MCF 10A (cell line): ENCODE results near the gene RMI2. TPM values are rescaled to one million over a fixed set of nuclear protein-coding genes. Genes with fewer than 3 reads are reported as not detected.

Experiments
- BruUV-seq: library from RNA; stranded (reverse); fragments of 400-500 nt; replicated peaks from 2 replicates; lab custom pipeline; 2021; lab: Mats Ljungman, UMichigan
- CTCF ChIA-PET: fragments of 300-600 bp; sonication (Branson Sonifier 250); formaldehyde crosslinking; extraction: SDS; loops from one replicate; lab custom pipeline; 2021; ENCODE audit warnings: antibody characterized with exemption, inconsistent platforms; lab: Yijun Ruan, JAX
- POLR2A ChIA-PET: fragments of 300-600, 350-650 bp; sonication (Branson Sonifier 250); formaldehyde crosslinking; extraction: SDS; loops from one replicate; lab custom pipeline; 2020; ENCODE audit warnings: antibody characterized with exemption, inconsistent platforms; lab: Yijun Ruan, JAX
- DNase-seq: peaks from one replicate; pipeline ENCODE4 v3.0.0-alpha.2; 2018; ENCODE audit not compliant: unreplicated experiment
- H3K27ac Mint-ChIP-seq: one replicate; pipeline ENCODE4 v1.8.0; 2022; ENCODE audit warnings: mild to moderate bottlenecking, low read depth, mixed read lengths; ENCODE audit not compliant: unreplicated experiment
- H3K27me3 Mint-ChIP-seq: one replicate; pipeline ENCODE4 v1.8.0; 2022; ENCODE audit warnings: mixed read lengths; ENCODE audit not compliant: insufficient read depth, unreplicated experiment
- H3K36me3 Mint-ChIP-seq: one replicate; pipeline ENCODE4 v1.8.0; 2022; ENCODE audit warnings: mild to moderate bottlenecking, moderate library complexity, mixed read lengths; ENCODE audit not compliant: insufficient read depth, unreplicated experiment
- H3K4me1 Mint-ChIP-seq: one replicate; pipeline ENCODE4 v1.8.0; 2022; ENCODE audit warnings: mixed read lengths; ENCODE audit not compliant: insufficient read depth, unreplicated experiment
- H3K4me3 Mint-ChIP-seq: one replicate; pipeline ENCODE4 v1.8.0; 2022; ENCODE audit warnings: mild to moderate bottlenecking, moderate library complexity, mixed read lengths; ENCODE audit not compliant: unreplicated experiment
- H3K9me3 Mint-ChIP-seq: one replicate; pipeline ENCODE4 v1.8.0; 2022; ENCODE audit warnings: mixed read lengths; ENCODE audit not compliant: unreplicated experiment
- CTCF ChIP-seq: fragments of 200-600 bp; IDR thresholded peaks from one replicate; pipeline ENCODE4 v1.8.0; 2022; ENCODE audit warnings: antibody characterized with exemption, mild to moderate bottlenecking; ENCODE audit not compliant: unreplicated experiment
- intact Hi-C: fragments of 100-400 bp; cut with micrococcal nuclease; formaldehyde crosslinking; loops from 2 replicates; pipeline ENCODE4 v1.14.1; 2022
- total RNA-seq: library from RNA; stranded (reverse); gene quantifications from 2 replicates; pipeline ENCODE4 v1.2.3, GENCODE V29; 2022

Gene RMI2
- total RNA-seq, 1 experiment from 2014 or later = 6.6 TPM

DNA sequence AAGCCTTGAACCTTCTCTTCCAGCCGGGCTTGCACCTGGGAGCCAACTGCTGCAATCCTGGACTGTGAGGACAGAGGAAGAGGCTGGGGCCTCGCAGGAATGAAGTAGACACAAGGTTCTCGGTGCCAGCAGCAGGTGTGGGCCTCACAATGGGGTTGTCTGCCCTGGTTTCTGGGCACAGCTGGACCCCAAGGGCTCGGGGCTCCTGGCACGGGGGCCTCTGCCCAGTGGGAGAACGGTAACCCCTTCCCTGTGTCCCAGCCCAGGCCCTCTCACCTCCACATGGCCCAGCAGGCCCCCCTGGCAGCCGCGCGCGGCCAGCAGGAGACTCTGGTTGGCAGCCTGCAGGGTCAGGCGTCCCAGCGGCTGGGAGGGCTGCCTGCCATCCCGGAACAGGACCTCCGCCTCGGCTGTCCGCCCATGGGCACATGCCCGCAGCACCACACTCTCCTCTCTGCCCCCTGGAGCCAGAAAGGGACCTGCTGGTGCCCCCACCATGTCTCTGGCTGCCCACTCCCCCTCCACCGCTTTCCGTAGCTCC is 46.9 kb downstream of the RMI2 start:
- BruUV-seq = no TSS peak
- Mint-ChIP-seq H3K27ac (no peak overlapping the region), H3K36me3 (no peaks in the 10 kb centered on the region), H3K4me3 (no peak overlapping the region), H3K4me1 (no peaks in the 10 kb centered on the region), H3K27me3 (no peaks in the 10 kb centered on the region), H3K9me3 (no peaks in the 10 kb centered on the region)
- intact Hi-C loops = no loop called here
- ChIA-PET CTCF (interaction anchor here (0.5 to 1.8 kb wide), 6 partner anchors 14 to 676 kb away, joined by 3 to 7 read pairs (median 4); no protein-coding TSS in a partner anchor), POLR2A (no interaction called here)
- TF ChIP-seq CTCF = no peak
- DNase-seq = no peak

- H3K36me3 Mint-ChIP-seq = no peaks in the 10 kb centered on the region
- no peaks in the 10 kb centered on the region for H3K27me3 Mint-ChIP-seq
- no peaks in the 10 kb centered on the region for H3K4me1 Mint-ChIP-seq
- BruUV-seq = no TSS peak
- DNase-seq = no peak
- no peaks in the 10 kb centered on the region for H3K9me3 Mint-ChIP-seq
- ChIA-PET CTCF (interaction anchor here (0.6 to 1.1 kb wide), 5 partner anchors 249 to 523 kb away, joined by 3 to 4 read pairs (median 3); no protein-coding TSS in a partner anchor), POLR2A (interaction anchor here (0.6 kb wide), 1 partner anchor 215 kb away, joined by 3 read pairs; no protein-coding TSS in a partner anchor)
- TF ChIP-seq CTCF = no peak
- no peak overlapping the region for H3K4me3 Mint-ChIP-seq
- intact Hi-C loops = no loop called here
- no peak overlapping the region for H3K27ac Mint-ChIP-seq
Observed at GRCh38 chr16:11393366-11393765, 48.1 kb downstream of the RMI2 start.

DNA sequence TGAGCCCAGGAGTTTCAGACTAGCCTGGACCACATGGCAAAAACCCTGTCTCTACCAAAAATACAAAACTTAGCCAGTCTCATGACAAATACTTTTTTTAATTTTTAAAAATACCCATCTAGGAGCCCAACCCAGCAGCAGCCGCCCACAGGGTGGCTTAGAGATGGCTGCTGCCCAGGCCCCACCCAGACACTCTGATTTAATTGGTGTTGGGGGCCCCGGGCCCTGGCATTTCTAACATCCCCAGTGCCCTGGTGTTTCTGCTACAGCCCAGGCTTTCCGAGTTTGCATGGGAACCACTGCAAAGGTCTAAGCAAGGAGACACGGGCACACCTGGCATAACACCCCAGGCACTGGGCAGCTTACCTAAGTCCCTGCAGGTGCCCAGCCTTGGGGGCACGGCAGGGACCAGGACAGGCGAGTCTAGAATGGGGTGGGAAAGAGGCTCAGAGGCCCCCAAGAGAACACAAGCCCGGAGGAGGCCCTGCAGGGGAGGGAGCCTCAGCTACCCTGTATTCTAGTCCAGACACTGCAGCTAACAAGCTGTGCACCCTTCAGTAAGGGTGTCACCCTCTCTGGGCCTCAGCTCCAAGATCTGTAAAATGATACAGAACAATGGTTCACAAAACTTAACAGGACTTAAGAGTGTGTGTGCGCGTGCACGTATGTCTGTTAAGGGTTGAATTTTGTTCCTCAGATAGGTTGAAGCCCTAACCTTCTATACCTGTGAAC is 48.8 kb downstream of the RMI2 start:
- BruUV-seq = no TSS peak
- Mint-ChIP-seq H3K27ac (no peak overlapping the region), H3K9me3 (no peaks in the 10 kb centered on the region), H3K4me1 (no peaks in the 10 kb centered on the region), H3K27me3 (no peaks in the 10 kb centered on the region), H3K4me3 (no peak overlapping the region), H3K36me3 (no peaks in the 10 kb centered on the region)
- ChIA-PET CTCF (interaction anchor here (0.6 to 7.3 kb wide), 7 partner anchors 11 to 522 kb away, joined by 3 to 127 read pairs (median 4); no protein-coding TSS in a partner anchor), POLR2A (no interaction called here)
- intact Hi-C loops = no loop called here
- no peak for TF ChIP-seq CTCF
- no peak for DNase-seq

DNA sequence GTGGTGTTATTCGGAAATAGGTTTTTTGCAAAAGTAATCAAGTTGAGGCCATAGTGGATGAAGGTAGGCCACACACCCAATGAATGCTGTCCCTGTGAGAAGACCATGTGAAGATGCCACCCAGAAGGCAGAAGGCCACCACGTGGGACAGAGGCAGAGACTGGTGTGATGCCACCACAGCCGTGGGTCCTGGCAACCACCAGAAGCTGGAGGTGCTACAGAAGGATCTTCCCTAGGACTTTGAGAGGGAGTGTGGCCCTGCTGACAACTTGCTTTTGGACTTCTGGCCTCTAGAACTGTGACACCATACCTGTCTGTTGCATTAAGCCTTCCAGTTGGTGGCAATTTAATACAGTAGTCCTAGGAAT is 49.3 kb downstream of the RMI2 start:
- ChIA-PET CTCF (interaction anchor here (0.6 to 7.3 kb wide), 12 partner anchors 11 to 431 kb away, joined by 3 to 127 read pairs (median 12); no protein-coding TSS in a partner anchor), POLR2A (no interaction called here)
- DNase-seq = no peak
- Mint-ChIP-seq H3K27me3 (no peaks in the 10 kb centered on the region), H3K36me3 (no peaks in the 10 kb centered on the region), H3K4me3 (no peak overlapping the region), H3K9me3 (no peaks in the 10 kb centered on the region), H3K4me1 (no peaks in the 10 kb centered on the region), H3K27ac (no peak overlapping the region)
- intact Hi-C loops = no loop called here
- no TSS peak for BruUV-seq
- TF ChIP-seq CTCF = no peak
